ENCODE results near the gene NACC1. TPM values are rescaled to one million over a fixed set of nuclear protein-coding genes. Genes with fewer than 3 reads are reported as not detected.

NACC1 gene
- total and polyA plus RNA-seq, 4 donors: 0.86 to 24.7 (median 17.7) TPM

GRCh38 chr19:13132471-13133180 is 14.6 kb downstream of the NACC1 start (continued):
- no peak for TF ChIP-seq ZBTB33 (IDR thresholded peaks at IDR 0.05)
- no peak for TF ChIP-seq MAX (IDR thresholded peaks at IDR 0.05)
- TF ChIP-seq RXRA (IDR thresholded peaks at IDR 0.05): no peak
- no peak for TF ChIP-seq GABPA (IDR thresholded peaks at IDR 0.05 in 1 of 2, conservative IDR thresholded peaks at IDR 0.05 in 1 of 2)
- TF ChIP-seq JUND (IDR thresholded peaks at IDR 0.05): no peak

GRCh38 chr19:13133241-13133870 is 15.3 kb downstream of the NACC1 start:
- DNase-seq (ENCODE audit: low spot score): no peak
- Histone ChIP-seq H3K36me3 (ENCODE audit: control insufficient read depth in 4 of 4, insufficient read depth in 3 of 4, low read depth in 1 of 4, low read length in 3 of 4) (peaks cover 9 to 35% (median 13%) of the 10 kb centered on the region in 4 donors), H3K27ac (ENCODE audit: low read depth in 1 of 2, low read length in 2 of 2) (no peak overlapping the region), H3K4me3 (ENCODE audit: low read depth in 1 of 3, low read length in 3 of 3) (no peak overlapping the region), H3K9me3 (ENCODE audit: control insufficient read depth in 4 of 4, low read length in 3 of 4) (no peaks in the 10 kb centered on the region), H3K9ac (ENCODE audit: low read depth in 1 of 2, low read length in 2 of 2) (no peak overlapping the region), H3K4me1 (ENCODE audit: control insufficient read depth in 4 of 4, insufficient read depth in 4 of 4, low read length in 3 of 4) (peaks cover under 1 to 12% (median 9%) of the 10 kb centered on the region in 4 donors), H3K27me3 (ENCODE audit: control insufficient read depth in 4 of 4, insufficient read depth in 4 of 4, low read length in 3 of 4) (no peaks in the 10 kb centered on the region)
- TF ChIP-seq REST (IDR thresholded peaks at IDR 0.05) (no peak), MAX (IDR thresholded peaks at IDR 0.05) (no peak), RAD21 (IDR thresholded peaks at IDR 0.05) (no peak), HNF4G (IDR thresholded peaks at IDR 0.05) (no peak), NR2F2 (IDR thresholded peaks at IDR 0.05) (no peak), TAF1 (conservative IDR thresholded peaks at IDR 0.05) (no peak), FOXA1 (IDR thresholded peaks at IDR 0.05) (no peak), GABPA (IDR thresholded peaks at IDR 0.05 in 1 of 2, conservative IDR thresholded peaks at IDR 0.05 in 1 of 2) (no peak), JUND (IDR thresholded peaks at IDR 0.05) (no peak), ATF3 (IDR thresholded peaks at IDR 0.05) (no peak), YY1 (IDR thresholded peaks at IDR 0.05) (no peak), CTCF (IDR thresholded peaks at IDR 0.05; ENCODE audit: low read depth, low read length, missing input control) (no peak)
- WGBS: 89% methylated on average over 12 of the region's 12 CpGs
